ENCODE measurements around the gene SRRM5.

GRCh38 chr19:43660971-43661360 lies 49.1 kb downstream of the SRRM5 start:
- TF ChIP-seq GATA3 (IDR thresholded peaks at IDR 0.05; ENCODE audit: low read depth, low read length) (no peak), GATA2 (IDR thresholded peaks at IDR 0.05; ENCODE audit: low read depth, low read length) (no peak)
